WTC11 (cell line): ENCODE data around the gene GPC5.

Source experiments
- CREB1 ChIP-seq: sonication (generic); formaldehyde crosslinking; IDR thresholded peaks from 2 replicates; pipeline ENCODE4 v1.8.0; 2023; ENCODE audit warnings: mild to moderate bottlenecking, missing genetic modification reagents
- CTCF ChIP-seq: fragments of 200-600 bp; IDR thresholded peaks from 2 replicates; pipeline ENCODE4 v1.8.0; 2022; ENCODE audit warnings: antibody characterized with exemption

DNA sequence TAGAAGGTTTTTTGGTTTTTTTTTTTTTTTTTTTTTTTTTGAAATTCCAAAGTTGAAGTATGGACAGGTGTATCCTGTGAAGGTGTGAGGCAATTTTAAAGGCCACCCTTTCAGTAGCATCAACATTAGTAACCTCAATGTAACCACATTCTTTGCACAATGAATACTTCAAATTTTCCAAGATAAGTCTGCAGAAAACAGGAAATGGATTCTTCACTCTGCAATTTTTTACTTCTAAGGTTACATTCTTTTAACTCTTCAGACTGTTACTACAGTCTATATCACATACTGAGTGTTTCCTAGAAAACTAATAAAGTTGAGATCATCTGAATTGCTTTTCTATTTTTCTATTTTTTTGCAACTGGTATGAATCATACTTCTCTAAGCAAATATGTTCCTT lies 1259.1 kb downstream of the GPC5 start:
- TF ChIP-seq CREB1 (no peak), CTCF (no peak)
